GM21515 (cell line): ENCODE measurements around the gene C17orf67.

Source experiments
- ATAC-seq: cut with Tn5 transposase; IDR thresholded peaks from one replicate; pipeline ENCODE4 v1.9.1; 2021; ENCODE audit not compliant: unreplicated experiment

The C17orf67 gene

DNA sequence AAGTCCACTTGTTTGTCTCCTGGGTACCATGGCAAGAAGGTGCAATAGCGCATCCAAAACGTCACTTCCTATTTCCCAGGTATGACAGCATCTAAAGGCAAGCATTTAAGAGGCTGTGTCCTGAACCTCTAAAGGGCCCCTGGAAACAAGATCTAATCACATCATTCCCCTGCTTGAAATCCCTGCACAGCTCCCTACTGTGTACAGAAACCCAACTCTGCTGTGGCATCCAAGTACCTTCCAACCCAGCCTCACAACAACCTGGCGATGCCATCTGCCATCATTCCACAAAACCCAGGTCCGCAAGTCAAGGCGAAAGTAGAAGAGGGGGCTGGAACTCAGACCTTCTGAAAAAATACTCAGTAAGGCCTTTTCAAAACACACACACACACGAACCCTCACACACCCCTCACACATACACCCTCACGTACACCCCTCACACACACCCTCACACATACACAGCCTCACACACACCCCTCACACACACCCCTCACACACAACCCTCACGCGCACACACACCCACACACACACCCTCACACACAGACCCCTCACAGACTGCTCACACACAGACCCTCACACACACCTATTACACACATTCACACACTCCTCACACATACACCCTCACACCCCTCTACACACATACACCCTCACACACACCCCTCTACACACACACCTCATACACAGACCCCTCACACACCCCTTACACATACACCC is 24.5 kb downstream of the C17orf67 start:
- no peak for ATAC-seq

DNA sequence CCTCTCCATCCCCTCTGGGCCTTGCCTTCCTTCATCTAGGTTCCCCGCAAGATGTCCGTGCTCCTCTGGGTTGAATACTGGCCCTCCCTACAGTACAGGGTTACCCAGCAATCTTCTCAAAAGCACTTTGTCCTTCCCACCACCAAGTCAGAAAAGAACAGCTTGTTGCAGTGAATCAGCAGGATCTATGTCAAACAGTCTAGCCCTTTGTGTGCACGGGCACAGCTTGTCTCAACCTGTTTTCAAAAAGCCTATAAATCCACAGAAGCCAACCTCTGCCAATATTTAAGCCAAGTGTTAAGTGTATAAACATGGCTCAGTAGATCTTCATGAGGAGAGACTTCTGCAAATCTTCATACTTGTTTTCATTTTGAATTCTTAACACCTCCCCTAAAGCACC is 25.2 kb downstream of the C17orf67 start:
- no peak for ATAC-seq

DNA sequence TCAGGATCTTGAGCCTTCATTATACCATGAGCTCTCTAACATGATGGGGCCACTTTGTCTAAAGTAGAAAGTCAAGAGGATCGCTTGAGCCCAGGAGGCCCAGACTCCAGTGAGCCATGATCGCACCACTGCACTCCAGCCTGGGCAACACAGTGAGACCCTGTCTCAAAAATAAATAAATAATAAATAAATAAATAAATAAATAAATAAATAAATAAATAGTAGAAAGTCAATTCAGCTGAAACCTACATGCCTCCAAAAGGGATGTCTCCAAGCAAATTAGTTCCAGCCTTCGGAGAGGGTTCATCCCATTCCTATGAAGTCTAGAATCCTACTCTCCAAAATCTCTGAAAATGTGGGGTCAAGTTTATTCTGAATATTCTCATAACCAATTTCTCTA is 26.0 kb downstream of the C17orf67 start:
- ATAC-seq: no peak

DNA sequence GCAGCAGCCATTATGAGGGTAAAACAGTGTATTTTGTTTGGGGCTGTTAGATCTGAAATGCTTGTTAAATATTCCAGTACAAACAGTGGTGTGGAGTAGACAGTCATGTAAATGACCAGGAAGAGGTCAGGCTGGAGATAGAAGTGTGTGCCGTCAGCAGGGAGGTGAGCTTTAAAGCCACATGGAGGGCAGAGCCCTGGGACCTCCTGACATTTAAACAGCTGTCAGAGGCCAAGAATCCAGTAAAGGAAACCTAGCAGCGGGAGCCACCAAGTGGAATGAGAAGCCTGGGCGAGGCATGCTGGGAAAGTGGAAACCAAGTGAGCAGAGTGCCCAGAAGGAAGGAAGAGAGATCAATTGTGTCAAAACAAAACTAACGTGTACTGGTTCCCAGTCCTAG is 26.8 kb downstream of the C17orf67 start:
- no peak for ATAC-seq

GRCh38 chr17:56804454-56804853 is 29.3 kb downstream of the C17orf67 start:
- no peak for ATAC-seq

GRCh38 chr17:56803071-56803470 is 30.6 kb downstream of the C17orf67 start:
- ATAC-seq: no peak

- no peak for ATAC-seq
Measured at GRCh38 chr17:56801459-56802178, 32.1 kb downstream of the C17orf67 start.

DNA sequence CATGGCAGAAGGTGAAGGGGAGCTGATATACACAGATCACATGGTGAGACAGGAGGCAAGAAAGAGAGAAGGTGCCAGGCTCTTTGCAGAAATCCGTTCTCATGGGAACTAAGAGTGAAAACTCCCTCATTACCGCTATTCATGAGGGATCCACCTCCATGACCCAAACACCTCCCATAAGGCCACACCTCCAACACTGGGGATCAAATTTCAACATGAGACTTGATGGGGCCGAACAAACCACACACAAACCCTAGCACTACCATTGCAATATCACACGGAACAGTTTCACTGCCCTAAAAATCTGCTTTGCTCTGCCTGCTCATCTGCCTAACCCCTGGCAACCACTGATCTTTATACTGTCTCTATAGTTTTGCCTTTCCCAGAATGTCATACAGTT is 34.8 kb downstream of the C17orf67 start:
- ATAC-seq: no peak

DNA sequence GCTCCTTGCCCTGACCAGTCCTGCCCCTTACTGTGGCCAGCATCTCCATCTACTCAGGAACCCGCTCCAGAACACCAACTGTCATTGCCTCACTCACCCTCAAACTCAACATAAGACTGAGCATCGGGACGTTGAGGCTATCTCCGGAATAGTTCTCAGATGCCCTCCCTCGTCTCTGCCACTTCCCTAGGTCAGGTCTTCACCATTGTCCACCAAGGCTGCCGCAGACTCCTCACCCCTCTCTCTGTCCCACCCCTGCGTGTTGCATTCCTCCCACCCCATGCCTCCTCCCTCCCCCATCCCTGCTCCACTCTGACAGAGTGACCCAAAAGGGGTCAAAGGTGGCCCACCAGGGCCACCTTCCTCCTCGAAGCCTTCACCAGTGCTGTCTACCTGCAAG is 37.2 kb downstream of the C17orf67 start:
- no peak for ATAC-seq

DNA sequence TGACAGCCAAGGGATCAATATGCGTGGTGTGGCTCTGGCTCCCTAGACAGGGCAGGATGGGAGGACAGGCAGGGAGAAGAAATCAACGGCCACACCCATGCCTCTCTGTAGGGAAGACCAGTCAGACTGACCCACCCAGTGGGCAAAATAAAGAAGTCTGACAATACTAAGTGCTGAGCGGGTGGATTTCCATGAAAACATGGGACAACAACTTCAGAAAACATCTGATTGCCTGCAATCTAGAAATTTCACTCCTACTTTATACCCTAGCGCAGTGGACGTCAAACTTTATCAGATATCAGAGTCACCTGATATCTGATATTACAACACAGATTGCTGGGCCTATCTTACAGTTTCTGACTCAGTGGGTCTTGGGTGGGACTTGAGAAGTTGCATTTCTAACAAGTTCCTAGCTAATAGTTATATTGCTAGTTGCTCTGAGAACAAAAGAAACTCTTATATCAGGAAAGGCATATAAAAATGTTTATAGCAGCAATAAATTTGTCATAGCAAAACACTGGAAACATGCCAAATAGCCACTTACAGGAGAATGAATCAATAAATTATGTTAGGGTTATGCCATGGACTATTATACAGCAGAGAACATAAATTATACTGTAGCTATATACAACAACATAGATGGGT is 38.4 kb downstream of the C17orf67 start:
- ATAC-seq: no peak

DNA sequence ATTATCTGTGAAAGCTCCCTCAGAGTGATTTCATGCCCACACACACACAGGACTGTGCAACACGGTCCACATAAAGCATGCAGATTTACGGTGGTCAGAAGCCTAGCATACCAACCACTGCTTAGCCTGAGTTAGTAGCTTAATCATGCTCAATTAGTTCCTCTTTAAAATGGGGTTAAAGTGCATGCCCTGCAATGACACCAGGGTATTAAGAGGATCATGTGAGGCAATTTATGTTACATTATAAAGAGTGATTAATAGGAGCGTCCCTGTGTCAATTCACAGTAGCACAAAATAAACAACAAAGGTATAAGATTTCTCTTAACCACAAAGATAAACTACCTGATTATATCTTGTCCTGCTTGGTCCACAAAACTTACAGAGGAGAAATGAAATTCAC is 39.8 kb downstream of the C17orf67 start:
- no peak for ATAC-seq

DNA sequence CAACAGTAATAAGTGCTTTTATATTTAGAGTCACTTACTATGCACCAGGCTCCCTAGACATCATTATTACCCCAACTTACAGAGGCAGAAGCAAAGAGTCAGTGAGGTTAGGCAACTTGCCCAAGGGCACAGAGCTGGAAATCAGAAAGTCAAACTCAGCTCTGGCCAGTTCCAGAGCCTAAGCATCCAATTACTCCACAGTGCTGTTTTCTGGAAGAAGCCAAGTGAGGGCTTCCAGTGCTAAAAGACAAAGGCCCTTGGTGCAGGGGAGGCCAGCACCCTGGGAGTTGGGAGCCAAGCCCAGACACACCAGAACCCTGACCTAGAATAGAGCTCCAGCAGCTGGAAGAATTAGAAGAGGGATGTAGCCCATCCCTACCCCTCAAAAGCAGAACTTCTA is 40.2 kb downstream of the C17orf67 start:
- no peak for ATAC-seq

DNA sequence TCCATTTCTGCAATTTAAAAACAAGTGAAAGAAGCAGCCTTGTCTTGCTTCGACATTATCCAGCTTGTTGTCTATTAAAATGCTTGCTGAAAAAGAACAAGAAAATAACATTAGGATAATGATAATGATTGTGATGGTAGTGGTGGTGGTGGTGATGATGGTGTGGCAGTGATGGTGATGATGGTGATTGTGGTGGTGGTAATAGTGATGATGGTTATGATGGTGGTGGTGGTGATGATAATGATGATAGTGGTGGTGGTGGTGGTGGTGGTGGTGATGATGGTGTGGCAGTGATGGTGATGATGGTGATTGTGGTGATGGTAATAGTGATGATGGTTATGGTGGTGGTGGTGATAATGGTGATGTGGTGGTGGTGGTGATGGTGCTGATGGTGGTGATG is 41.5 kb downstream of the C17orf67 start:
- no peak for ATAC-seq

DNA sequence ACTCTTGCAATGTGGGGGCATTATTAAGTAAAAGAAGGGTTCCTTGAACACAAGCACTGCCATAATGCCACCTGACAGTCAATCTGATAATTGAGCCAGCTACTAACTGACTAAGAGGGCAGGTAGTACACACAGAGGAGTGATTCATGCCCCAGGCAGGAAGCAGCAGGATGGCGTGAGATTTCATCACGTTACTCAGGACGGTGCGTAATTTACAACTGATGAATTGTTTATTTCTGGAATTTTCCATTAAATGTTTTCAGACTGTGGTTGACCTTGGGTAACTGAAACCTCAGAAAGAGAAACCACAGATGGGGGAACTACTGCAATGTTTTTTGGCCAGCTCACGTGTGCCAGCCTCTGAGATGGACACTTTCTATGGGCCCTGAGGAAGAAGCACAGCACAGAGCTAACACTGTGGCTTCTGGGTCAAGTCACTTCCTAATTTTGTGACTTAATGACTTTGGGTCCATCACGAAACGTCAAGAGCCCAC is 46.7 kb downstream of the C17orf67 start:
- peak; percentile 64 for ATAC-seq

GRCh38 chr17:56785997-56786680 is 47.6 kb downstream of the C17orf67 start:
- no peak for ATAC-seq

DNA sequence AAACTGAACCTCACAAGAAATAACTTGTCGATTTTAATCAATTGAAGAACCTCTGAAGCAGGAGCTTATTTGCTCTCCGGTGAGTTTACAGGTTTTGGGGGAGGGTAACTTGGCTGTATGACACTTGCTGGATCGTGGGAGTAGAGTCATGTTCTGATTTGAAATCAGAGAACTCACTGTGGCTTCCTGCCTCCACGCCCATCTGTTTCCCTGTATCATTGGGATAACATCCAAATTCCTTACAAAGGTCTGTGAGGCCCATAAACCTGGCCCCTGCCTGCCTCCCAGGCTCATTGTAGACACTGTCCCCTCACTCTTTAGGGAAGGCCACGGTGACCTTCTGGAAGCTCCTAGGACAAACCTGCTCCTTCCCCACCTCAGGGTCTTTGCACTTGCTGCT is 48.3 kb downstream of the C17orf67 start:
- no peak for ATAC-seq

DNA sequence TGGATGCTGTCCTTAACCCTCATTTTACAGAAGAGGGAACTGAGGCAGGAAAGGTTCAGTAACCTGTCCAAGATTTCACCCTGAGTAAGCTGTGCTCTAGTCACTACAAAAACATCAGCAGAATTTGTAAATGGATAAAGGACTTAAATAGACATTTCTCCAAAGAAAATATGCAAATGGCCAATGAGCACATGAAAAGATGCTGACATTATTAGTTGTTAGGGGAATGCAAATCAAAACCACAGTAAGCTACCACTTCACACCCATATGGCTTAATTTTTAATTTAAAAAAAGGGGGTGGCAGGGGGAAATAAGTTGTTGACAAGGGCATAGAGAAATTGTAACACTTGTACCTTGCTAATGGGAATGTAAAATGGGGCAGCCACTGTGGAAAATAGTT is 51.4 kb downstream of the C17orf67 start:
- no peak for ATAC-seq

DNA sequence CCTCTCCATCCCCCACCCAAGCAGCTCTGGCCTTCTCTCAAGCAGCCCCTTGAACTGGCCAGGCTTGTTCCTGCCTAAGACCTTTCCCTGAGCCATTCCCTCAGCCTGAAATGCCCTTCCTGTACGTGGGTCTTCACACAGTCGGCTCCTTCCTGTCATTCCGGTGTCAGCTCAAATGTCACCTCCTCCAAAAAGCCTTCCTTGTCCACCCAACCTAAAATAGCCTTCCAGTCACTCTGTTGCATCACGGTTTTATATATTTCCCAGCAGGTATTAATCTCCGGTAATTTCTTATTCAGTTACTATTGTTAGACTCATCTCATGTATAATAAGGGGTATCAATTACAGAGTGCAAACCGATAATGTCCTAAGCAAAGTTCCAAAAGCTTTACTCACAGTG is 51.8 kb downstream of the C17orf67 start:
- no peak for ATAC-seq

GRCh38 chr17:56779898-56780777 is 53.6 kb downstream of the C17orf67 start:
- peak; percentile 93 for ATAC-seq

DNA sequence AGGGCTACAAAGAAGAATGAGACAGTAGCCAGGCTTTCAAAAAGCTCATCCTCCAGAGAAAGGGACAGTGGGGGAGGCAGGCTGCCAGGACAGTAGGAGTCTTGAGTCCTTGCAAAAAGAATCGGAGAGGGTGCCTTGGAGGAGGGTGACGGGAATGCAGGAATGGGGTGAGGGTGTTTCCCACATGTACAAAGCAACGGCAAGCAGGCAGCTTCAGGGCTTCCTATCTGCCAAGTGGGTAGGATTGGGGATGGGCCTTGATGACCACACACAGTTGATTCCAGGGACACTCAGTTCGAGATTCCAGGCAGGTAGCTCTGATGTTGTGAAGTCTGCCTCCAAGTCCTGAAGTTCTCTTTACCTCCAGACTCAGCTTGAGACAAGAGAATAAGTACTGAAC is 54.4 kb downstream of the C17orf67 start:
- no peak for ATAC-seq

- ATAC-seq: no peak
Measured at GRCh38 chr17:56778898-56779297, 54.8 kb downstream of the C17orf67 start.
